A549 (cell line): ENCODE measurements around the gene HS6ST1.

Experiments used
- CHD4 ChIP-seq: fragments of 200-600 bp; sonication (generic); IDR thresholded peaks from 2 replicates; pipeline ENCODE4 v1.6.1; 2016; ENCODE audit warnings: antibody characterized with exemption, mild to moderate bottlenecking, borderline replicate concordance
- CTCF ChIP-seq: fragments of >200 bp; sonication (Bioruptor Twin); formaldehyde crosslinking; IDR thresholded peaks from 3 replicates; pipeline ENCODE4 v1.5.1; 2016
- E2F6 ChIP-seq: IDR thresholded peaks from 2 replicates; pipeline ENCODE4 v1.6.1; 2012; ENCODE audit warnings: low read depth, borderline replicate concordance
- ELK1 ChIP-seq: fragments of 150-350 bp; IDR thresholded peaks from 2 replicates; pipeline ENCODE4 v1.6.1; 2014; ENCODE audit warnings: low read depth, mild to moderate bottlenecking, low read length
- MAFK ChIP-seq: fragments of 450-650 bp; IDR thresholded peaks from 2 replicates; pipeline ENCODE4 v1.6.1; 2014; ENCODE audit not compliant: partially characterized antibody
- MAX ChIP-seq: IDR thresholded peaks from 2 replicates; pipeline ENCODE4 v1.6.1; 2012
- POLR2A ChIP-seq: IDR thresholded peaks from 2 replicates; pipeline ENCODE4 v1.6.1; 2012; ENCODE audit warnings: mild to moderate bottlenecking, low read length
- RAD21 ChIP-seq, 2 experiments: fragments of >200 bp in 1 of 2; sonication (Bioruptor Twin) in 1 of 2; formaldehyde crosslinking in 1 of 2; IDR thresholded peaks in 1 of 2; conservative IDR thresholded peaks in 1 of 2; 2 replicates in 1 of 2; 3 replicates in 1 of 2; pipeline ENCODE4 v1.6.1; 2012 to 2018; ENCODE audit warnings: inconsistent platforms in 1 of 2
- RFX5 ChIP-seq: fragments of 450-650 bp; IDR thresholded peaks from 2 replicates; pipeline ENCODE4 v1.7.1; 2014; ENCODE audit warnings: antibody characterized with exemption, mild to moderate bottlenecking, moderate library complexity

GRCh38 chr2:128287780-128288735, 30.6 kb downstream of the HS6ST1 start:
- TF ChIP-seq CTCF = no peak
- TF ChIP-seq MAX = no peak
- no peak for TF ChIP-seq RAD21 (conservative IDR thresholded peaks at IDR 0.05 in 1 of 2, IDR thresholded peaks at IDR 0.05 in 1 of 2)
- TF ChIP-seq E2F6 = no peak
- TF ChIP-seq POLR2A = no peak
- TF ChIP-seq MAFK = no peak
- no peak for TF ChIP-seq CHD4
- no peak for TF ChIP-seq ELK1
- TF ChIP-seq RFX5 = no peak
